C4-2B (cell line): ENCODE measurements around the gene KIF7.
"Not testable (repeated sequence)": the region's sequence is repeated elsewhere in the genome, so short reads cannot be mapped to it uniquely, and the experiment has no call there.

Source experiments
- CTCF ChIP-seq: fragments of 450-650 bp; conservative IDR thresholded peaks from 2 replicates; pipeline ENCODE4 v1.5.1; 2017; ENCODE audit warnings: mild to moderate bottlenecking
- ZFX ChIP-seq: fragments of 450-650 bp; IDR thresholded peaks from 2 replicates; pipeline ENCODE4 v1.6.1; 2017

GRCh38 chr15:89689930-89690275 lies 34.6 kb upstream of the KIF7 start:
- TF ChIP-seq CTCF, ZFX: not testable (repeated sequence)
